GM23338 (cell line): ENCODE data around the gene ARHGDIA. TPM values are rescaled to one million over a fixed set of nuclear protein-coding genes. Genes with fewer than 3 reads are reported as not detected.

ENCODE experiments used
- ATAC-seq: fragments of 200-7000 bp; cut with Tn5 transposase; 3 replicates; pipeline ENCODE4 v1.9.1; 2020
- DNase-seq: peaks from one replicate; pipeline ENCODE4 v3.0.0-alpha.2; 2015; ENCODE audit warnings: low spot score
- H2AFZ ChIP-seq: fragments of 200-600 bp; sonication (generic); 2 replicates; pipeline ENCODE4 v1.8.0; 2016; ENCODE audit warnings: antibody characterized with exemption, mild to moderate bottlenecking, moderate library complexity
- H3F3A ChIP-seq: fragments of 200-600 bp; sonication (generic); replicated peaks from 2 replicates; pipeline ENCODE4 v1.8.0; 2017; ENCODE audit warnings: antibody characterized with exemption, mixed run types, low read depth
- H3K27ac ChIP-seq: fragments of 200-600 bp; sonication (generic); 2 replicates; pipeline ENCODE4 v1.6.1; 2016; ENCODE audit warnings: low read depth
- H3K27me3 ChIP-seq: fragments of 200-600 bp; sonication (generic); 2 replicates; pipeline ENCODE4 v1.8.0; 2016; ENCODE audit warnings: mild to moderate bottlenecking, mixed run types, moderate library complexity; ENCODE audit not compliant: insufficient read depth
- H3K36me3 ChIP-seq: fragments of 200-600 bp; sonication (generic); 2 replicates; pipeline ENCODE4 v1.8.0; 2016; ENCODE audit warnings: mild to moderate bottlenecking; ENCODE audit not compliant: insufficient read depth
- H3K4me1 ChIP-seq: fragments of 200-600 bp; sonication (generic); 2 replicates; pipeline ENCODE4 v1.8.0; 2016; ENCODE audit warnings: mild to moderate bottlenecking, moderate library complexity; ENCODE audit not compliant: insufficient read depth
- H3K4me2 ChIP-seq: fragments of 200-600 bp; sonication (generic); 2 replicates; pipeline ENCODE4 v1.7.1; 2017; ENCODE audit warnings: mixed run types
- H3K4me3 ChIP-seq: fragments of 200-600 bp; sonication (generic); 2 replicates; pipeline ENCODE4 v1.6.1; 2016; ENCODE audit warnings: mixed run types
- H3K79me2 ChIP-seq: fragments of 200-600 bp; sonication (generic); replicated peaks from 2 replicates; pipeline ENCODE4 v1.8.0; 2017; ENCODE audit warnings: mild to moderate bottlenecking; ENCODE audit not compliant: insufficient read depth
- H3K9me2 ChIP-seq: fragments of 200-600 bp; sonication (generic); 2 replicates; pipeline ENCODE4 v1.8.0; 2017; ENCODE audit not compliant: insufficient read depth
- H4K20me1 ChIP-seq: fragments of 200-600 bp; sonication (generic); replicated peaks from 2 replicates; pipeline ENCODE4 v1.8.0; 2017; ENCODE audit warnings: mild to moderate bottlenecking; ENCODE audit not compliant: insufficient read depth
- H3K27ac Mint-ChIP-seq: 2 replicates; pipeline ENCODE4 v1.8.0; 2020; ENCODE audit warnings: inconsistent platforms, mild to moderate bottlenecking, moderate library complexity, mixed read lengths
- H3K27me3 Mint-ChIP-seq: 3 replicates; pipeline ENCODE4 v1.8.0; 2022; ENCODE audit warnings: low read depth, mild to moderate bottlenecking, moderate library complexity, mixed read lengths, inconsistent platforms; ENCODE audit not compliant: insufficient read depth, poor library complexity
- H3K36me3 Mint-ChIP-seq: 3 replicates; pipeline ENCODE4 v1.8.0; 2021; ENCODE audit warnings: low read depth, mild to moderate bottlenecking, inconsistent platforms, moderate library complexity, mixed read lengths
- H3K4me1 Mint-ChIP-seq: 3 replicates; pipeline ENCODE4 v1.8.0; 2020; ENCODE audit warnings: mild to moderate bottlenecking, inconsistent platforms, mixed read lengths
- H3K4me3 Mint-ChIP-seq: 3 replicates; pipeline ENCODE4 v1.8.0; 2021; ENCODE audit warnings: moderate library complexity, mild to moderate bottlenecking, inconsistent platforms, mixed read lengths
- H3K9me3 Mint-ChIP-seq: 3 replicates; pipeline ENCODE4 v1.8.0; 2020; ENCODE audit warnings: moderate library complexity, mild to moderate bottlenecking, inconsistent platforms, mixed read lengths
- CREB1 ChIP-seq: fragments of 250-450 bp; sonication (Bioruptor Pico); IDR thresholded peaks from 2 replicates; pipeline ENCODE4 v1.5.0; 2020; ENCODE audit warnings: low read depth, mild to moderate bottlenecking, moderate library complexity
- EZH2 ChIP-seq: fragments of 200-600 bp; sonication (generic); IDR thresholded peaks from one replicate; pipeline ENCODE4 v1.8.0; 2017; ENCODE audit warnings: antibody characterized with exemption, mild to moderate bottlenecking, low read depth; ENCODE audit not compliant: unreplicated experiment
- STAT1 ChIP-seq: IDR thresholded peaks from one replicate; pipeline ENCODE4 v1.6.1; 2016; ENCODE audit warnings: antibody characterized with exemption; ENCODE audit not compliant: unreplicated experiment
- ZNF114 ChIP-seq: fragments of 250-450 bp; sonication (Bioruptor Pico); IDR thresholded peaks from 2 replicates; pipeline ENCODE4 v1.5.0; 2020; ENCODE audit warnings: mild to moderate bottlenecking, moderate library complexity
- polyA plus RNA-seq: library from polyadenylated mRNA; unstranded; fragments of >200 nt; fragmentation: Nextera tagmentation; extraction: Ambion mirVana; gene quantifications from 2 replicates; pipeline ENCODE4 v1.2.1, GENCODE V29; 2016
- total RNA-seq: library from RNA; depleted of rRNA; stranded (reverse); fragments of >200 nt; shearing (Covaris generic); gene quantifications from 2 replicates; pipeline ENCODE4 v1.2.3, GENCODE V29; 2014
- TF ChIP-seq, protein P1 (sequence below): fragments of 250-450 bp; sonication (Bioruptor Pico); IDR thresholded peaks from 2 replicates; pipeline ENCODE4 v1.5.0; 2020; ENCODE audit warnings: mild to moderate bottlenecking, moderate library complexity
- TF ChIP-seq, protein P2 (sequence below): IDR thresholded peaks from one replicate; pipeline ENCODE4 v1.6.1; 2018; ENCODE audit warnings: antibody characterized with exemption; ENCODE audit not compliant: unreplicated experiment
- TF ChIP-seq, protein P3 (sequence below): IDR thresholded peaks from 2 replicates; pipeline ENCODE4 v1.6.1; 2016; ENCODE audit warnings: antibody characterized with exemption

Gene ARHGDIA
- total and polyA plus RNA-seq, 2 experiments from 2014 or later = 125 to 140 TPM

DNA sequence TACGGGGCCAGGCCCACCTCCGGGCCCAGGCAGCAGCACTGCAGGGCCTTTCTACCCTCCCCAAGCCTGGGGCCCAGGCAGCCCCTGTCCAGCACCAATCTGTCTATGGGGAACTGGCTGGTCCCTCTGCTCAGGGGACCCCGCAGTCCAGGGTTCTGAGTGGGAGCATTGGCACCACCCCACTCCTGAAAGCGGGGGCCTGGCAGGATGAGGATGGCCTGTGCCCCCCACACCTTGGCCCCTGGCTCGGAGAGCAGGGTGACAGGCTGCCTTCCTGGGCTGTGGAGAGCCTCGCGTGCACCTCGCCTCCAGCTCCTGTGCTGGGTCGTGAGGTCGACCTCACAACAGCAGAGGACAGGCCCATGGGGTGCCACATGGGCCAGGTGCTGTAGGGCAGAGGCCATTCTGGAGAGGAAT, 32.3 kb upstream of the ARHGDIA start:
- Mint-ChIP-seq H3K4me3 (no peak overlapping the region), H3K27me3 (peaks cover 17% of the 10 kb centered on the region), H3K27ac (no peak overlapping the region), H3K36me3 (peaks cover 11% of the 10 kb centered on the region), H3K9me3 (no peaks in the 10 kb centered on the region), H3K4me1 (peaks cover 3% of the 10 kb centered on the region; the same call in 2 of the 3 replicates)
- Histone ChIP-seq H3F3A (peaks cover 15% of the 10 kb centered on the region), H3K4me2 (no peak overlapping the region), H3K4me1 (no peaks in the 10 kb centered on the region; the same call in 1 of the 2 replicates), H3K79me2 (no peaks in the 10 kb centered on the region), H3K27me3 (peaks cover 18% of the 10 kb centered on the region), H3K4me3 (no peak overlapping the region), H3K9me2 (no peaks in the 10 kb centered on the region), H3K27ac (no peak overlapping the region), H3K36me3 (peaks cover 5% of the 10 kb centered on the region; the same call in 1 of the 2 replicates), H2AFZ (no peak overlapping the region), H4K20me1 (no peaks in the 10 kb centered on the region)
- TF ChIP-seq, protein P1, sequence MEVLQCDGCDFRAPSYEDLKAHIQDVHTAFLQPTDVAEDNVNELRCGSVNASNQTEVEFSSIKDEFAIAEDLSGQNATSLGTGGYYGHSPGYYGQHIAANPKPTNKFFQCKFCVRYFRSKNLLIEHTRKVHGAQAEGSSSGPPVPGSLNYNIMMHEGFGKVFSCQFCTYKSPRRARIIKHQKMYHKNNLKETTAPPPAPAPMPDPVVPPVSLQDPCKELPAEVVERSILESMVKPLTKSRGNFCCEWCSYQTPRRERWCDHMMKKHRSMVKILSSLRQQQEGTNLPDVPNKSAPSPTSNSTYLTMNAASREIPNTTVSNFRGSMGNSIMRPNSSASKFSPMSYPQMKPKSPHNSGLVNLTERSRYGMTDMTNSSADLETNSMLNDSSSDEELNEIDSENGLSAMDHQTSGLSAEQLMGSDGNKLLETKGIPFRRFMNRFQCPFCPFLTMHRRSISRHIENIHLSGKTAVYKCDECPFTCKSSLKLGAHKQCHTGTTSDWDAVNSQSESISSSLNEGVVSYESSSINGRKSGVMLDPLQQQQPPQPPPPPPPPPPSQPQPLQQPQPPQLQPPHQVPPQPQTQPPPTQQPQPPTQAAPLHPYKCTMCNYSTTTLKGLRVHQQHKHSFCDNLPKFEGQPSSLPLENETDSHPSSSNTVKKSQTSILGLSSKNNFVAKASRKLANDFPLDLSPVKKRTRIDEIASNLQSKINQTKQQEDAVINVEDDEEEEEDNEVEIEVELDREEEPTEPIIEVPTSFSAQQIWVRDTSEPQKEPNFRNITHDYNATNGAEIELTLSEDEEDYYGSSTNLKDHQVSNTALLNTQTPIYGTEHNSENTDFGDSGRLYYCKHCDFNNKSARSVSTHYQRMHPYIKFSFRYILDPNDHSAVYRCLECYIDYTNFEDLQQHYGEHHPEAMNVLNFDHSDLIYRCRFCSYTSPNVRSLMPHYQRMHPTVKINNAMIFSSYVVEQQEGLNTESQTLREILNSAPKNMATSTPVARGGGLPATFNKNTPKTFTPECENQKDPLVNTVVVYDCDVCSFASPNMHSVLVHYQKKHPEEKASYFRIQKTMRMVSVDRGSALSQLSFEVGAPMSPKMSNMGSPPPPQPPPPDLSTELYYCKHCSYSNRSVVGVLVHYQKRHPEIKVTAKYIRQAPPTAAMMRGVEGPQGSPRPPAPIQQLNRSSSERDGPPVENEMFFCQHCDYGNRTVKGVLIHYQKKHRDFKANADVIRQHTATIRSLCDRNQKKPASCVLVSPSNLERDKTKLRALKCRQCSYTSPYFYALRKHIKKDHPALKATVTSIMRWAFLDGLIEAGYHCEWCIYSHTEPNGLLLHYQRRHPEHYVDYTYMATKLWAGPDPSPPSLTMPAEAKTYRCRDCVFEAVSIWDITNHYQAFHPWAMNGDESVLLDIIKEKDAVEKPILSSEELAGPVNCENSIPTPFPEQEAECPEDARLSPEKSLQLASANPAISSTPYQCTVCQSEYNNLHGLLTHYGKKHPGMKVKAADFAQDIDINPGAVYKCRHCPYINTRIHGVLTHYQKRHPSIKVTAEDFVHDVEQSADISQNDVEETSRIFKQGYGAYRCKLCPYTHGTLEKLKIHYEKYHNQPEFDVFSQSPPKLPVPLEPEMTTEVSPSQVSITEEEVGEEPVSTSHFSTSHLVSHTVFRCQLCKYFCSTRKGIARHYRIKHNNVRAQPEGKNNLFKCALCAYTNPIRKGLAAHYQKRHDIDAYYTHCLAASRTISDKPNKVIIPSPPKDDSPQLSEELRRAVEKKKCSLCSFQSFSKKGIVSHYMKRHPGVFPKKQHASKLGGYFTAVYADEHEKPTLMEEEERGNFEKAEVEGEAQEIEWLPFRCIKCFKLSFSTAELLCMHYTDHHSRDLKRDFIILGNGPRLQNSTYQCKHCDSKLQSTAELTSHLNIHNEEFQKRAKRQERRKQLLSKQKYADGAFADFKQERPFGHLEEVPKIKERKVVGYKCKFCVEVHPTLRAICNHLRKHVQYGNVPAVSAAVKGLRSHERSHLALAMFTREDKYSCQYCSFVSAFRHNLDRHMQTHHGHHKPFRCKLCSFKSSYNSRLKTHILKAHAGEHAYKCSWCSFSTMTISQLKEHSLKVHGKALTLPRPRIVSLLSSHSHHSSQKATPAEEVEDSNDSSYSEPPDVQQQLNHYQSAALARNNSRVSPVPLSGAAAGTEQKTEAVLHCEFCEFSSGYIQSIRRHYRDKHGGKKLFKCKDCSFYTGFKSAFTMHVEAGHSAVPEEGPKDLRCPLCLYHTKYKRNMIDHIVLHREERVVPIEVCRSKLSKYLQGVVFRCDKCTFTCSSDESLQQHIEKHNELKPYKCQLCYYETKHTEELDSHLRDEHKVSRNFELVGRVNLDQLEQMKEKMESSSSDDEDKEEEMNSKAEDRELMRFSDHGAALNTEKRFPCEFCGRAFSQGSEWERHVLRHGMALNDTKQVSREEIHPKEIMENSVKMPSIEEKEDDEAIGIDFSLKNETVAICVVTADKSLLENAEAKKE (CRISPR knock-in tag) = no peak
- TF ChIP-seq STAT1 (no peak), CREB1 (no peak), EZH2 (no peak), ZNF114 (CRISPR knock-in tag) (no peak)
- TF ChIP-seq, protein P2, sequence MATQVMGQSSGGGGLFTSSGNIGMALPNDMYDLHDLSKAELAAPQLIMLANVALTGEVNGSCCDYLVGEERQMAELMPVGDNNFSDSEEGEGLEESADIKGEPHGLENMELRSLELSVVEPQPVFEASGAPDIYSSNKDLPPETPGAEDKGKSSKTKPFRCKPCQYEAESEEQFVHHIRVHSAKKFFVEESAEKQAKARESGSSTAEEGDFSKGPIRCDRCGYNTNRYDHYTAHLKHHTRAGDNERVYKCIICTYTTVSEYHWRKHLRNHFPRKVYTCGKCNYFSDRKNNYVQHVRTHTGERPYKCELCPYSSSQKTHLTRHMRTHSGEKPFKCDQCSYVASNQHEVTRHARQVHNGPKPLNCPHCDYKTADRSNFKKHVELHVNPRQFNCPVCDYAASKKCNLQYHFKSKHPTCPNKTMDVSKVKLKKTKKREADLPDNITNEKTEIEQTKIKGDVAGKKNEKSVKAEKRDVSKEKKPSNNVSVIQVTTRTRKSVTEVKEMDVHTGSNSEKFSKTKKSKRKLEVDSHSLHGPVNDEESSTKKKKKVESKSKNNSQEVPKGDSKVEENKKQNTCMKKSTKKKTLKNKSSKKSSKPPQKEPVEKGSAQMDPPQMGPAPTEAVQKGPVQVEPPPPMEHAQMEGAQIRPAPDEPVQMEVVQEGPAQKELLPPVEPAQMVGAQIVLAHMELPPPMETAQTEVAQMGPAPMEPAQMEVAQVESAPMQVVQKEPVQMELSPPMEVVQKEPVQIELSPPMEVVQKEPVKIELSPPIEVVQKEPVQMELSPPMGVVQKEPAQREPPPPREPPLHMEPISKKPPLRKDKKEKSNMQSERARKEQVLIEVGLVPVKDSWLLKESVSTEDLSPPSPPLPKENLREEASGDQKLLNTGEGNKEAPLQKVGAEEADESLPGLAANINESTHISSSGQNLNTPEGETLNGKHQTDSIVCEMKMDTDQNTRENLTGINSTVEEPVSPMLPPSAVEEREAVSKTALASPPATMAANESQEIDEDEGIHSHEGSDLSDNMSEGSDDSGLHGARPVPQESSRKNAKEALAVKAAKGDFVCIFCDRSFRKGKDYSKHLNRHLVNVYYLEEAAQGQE = no peak
- TF ChIP-seq, protein P3, sequence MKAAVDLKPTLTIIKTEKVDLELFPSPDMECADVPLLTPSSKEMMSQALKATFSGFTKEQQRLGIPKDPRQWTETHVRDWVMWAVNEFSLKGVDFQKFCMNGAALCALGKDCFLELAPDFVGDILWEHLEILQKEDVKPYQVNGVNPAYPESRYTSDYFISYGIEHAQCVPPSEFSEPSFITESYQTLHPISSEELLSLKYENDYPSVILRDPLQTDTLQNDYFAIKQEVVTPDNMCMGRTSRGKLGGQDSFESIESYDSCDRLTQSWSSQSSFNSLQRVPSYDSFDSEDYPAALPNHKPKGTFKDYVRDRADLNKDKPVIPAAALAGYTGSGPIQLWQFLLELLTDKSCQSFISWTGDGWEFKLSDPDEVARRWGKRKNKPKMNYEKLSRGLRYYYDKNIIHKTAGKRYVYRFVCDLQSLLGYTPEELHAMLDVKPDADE = no peak
- DNase-seq = no peak
- no peak for ATAC-seq
